GM12872 (cell line): ENCODE measurements around the gene SPART.

ENCODE experiments used
- CTCF ChIP-seq: IDR thresholded peaks from 3 replicates; pipeline ENCODE4 v1.5.1; 2011; ENCODE audit warnings: low read depth, mild to moderate bottlenecking, low read length, moderate library complexity; ENCODE audit not compliant: insufficient read depth

Gene SPART

GRCh38 chr13:36359301-36359950 lies 13.2 kb upstream of the SPART start:
- TF ChIP-seq CTCF, result no peak

GRCh38 chr13:36358175-36358718 lies 12.1 kb upstream of the SPART start:
- TF ChIP-seq CTCF, result no peak

GRCh38 chr13:36357692-36358091 lies 11.5 kb upstream of the SPART start:
- no peak for TF ChIP-seq CTCF

- TF ChIP-seq CTCF, result no peak
Measured at GRCh38 chr13:36357231-36357630, 11.0 kb upstream of the SPART start.

GRCh38 chr13:36356058-36356457 lies 9.9 kb upstream of the SPART start:
- TF ChIP-seq CTCF, result no peak

- no peak for TF ChIP-seq CTCF
Measured at GRCh38 chr13:36355632-36356031, 9.4 kb upstream of the SPART start.

GRCh38 chr13:36354842-36355623 lies 8.8 kb upstream of the SPART start:
- no peak for TF ChIP-seq CTCF
